Measurements from ENCODE around the gene KRTAP5-9.

DNA sequence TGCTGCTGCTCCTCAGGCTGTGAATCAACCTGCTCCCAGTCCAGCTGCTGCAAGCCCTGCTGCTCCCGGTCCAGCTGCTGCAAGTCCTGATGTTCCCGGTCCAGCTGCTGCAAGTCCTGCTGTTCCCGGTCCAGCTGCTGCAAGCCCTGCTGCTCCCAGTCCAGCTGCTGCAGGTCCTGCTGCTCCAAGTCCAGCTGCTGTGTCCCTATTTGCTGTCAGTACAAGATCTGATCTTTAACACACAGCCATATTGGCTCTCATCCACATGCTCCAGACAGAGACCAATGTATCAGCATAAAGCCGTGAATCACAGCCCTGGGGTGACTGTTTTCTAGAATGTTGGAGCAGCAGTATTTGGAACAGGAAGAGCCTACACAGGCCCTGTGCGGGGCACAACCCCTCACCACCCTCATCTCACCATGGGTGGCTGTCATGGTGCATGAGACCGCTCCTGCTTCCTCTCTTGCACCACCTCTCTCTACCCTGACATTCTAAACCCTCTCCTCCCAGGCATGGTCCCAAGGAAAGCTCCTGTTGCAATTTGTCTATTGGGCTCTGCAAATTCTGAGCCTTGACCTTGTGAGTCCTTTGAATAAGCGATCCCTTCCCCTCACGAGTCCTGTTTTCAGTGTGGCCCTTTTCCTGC, 20.6 kb downstream of the KRTAP5-9 start:
- TF ChIP-seq POLR2AphosphoS5 (IDR thresholded peaks at IDR 0.05; ENCODE audit: low read length) = no peak
- no peak for TF ChIP-seq MYC (IDR thresholded peaks at IDR 0.05; ENCODE audit: insufficient read depth, insufficient read length, insufficient replicate concordance, low read length, severe bottlenecking)

All from GM12878 (cell line).